HepG2 (cell line): ENCODE measurements around the gene HIVEP2. TPM values are rescaled to one million over a fixed set of nuclear protein-coding genes. Genes with fewer than 3 reads are reported as not detected.

Experiments
- AGO2 ChIP-seq: fragments of 200-400 bp; formaldehyde crosslinking; optimal IDR thresholded peaks from 2 replicates; pipeline ENCODE3; 2017; ENCODE audit warnings: mild to moderate bottlenecking, low read depth, low read length, moderate library complexity
- ATF6 ChIP-seq: sonication (generic); formaldehyde crosslinking; conservative IDR thresholded peaks from 2 replicates; pipeline ENCODE4 v1.4.0; 2020; ENCODE audit warnings: missing genetic modification reagents
- CCDC6 ChIP-seq: sonication (generic); formaldehyde crosslinking; IDR thresholded peaks from 2 replicates; pipeline ENCODE4 v1.8.1; 2022; ENCODE audit warnings: mild to moderate bottlenecking, missing genetic modification reagents, moderate library complexity
- ESRRA ChIP-seq: sonication (generic); formaldehyde crosslinking; IDR thresholded peaks from 2 replicates; pipeline ENCODE4 v1.5.1; 2020; ENCODE audit warnings: mild to moderate bottlenecking, low read depth, missing genetic modification reagents
- HOXA3 ChIP-seq: sonication (generic); formaldehyde crosslinking; IDR thresholded peaks from 2 replicates; pipeline ENCODE4 v1.5.0; 2020; ENCODE audit warnings: missing genetic modification reagents
- ISL2 ChIP-seq: sonication (generic); formaldehyde crosslinking; IDR thresholded peaks from 2 replicates; pipeline ENCODE4 v1.5.0; 2020; ENCODE audit warnings: missing genetic modification reagents
- JUN ChIP-seq: sonication (generic); formaldehyde crosslinking; IDR thresholded peaks from 2 replicates; pipeline ENCODE4 v1.4.0; 2020; ENCODE audit warnings: mild to moderate bottlenecking, missing genetic modification reagents
- MIER3 ChIP-seq: IDR thresholded peaks from 2 replicates; pipeline ENCODE4 v1.6.1; 2016; ENCODE audit warnings: missing compliant biosample characterization, borderline replicate concordance
- MYC ChIP-seq: sonication (generic); formaldehyde crosslinking; IDR thresholded peaks from 2 replicates; pipeline ENCODE4 v1.9.0; 2021; ENCODE audit warnings: missing genetic modification reagents, borderline replicate concordance
- SNAI1 ChIP-seq: sonication (generic); formaldehyde crosslinking; IDR thresholded peaks from 2 replicates; pipeline ENCODE4 v1.5.0; 2020; ENCODE audit warnings: mild to moderate bottlenecking, missing genetic modification reagents, borderline replicate concordance
- SP140L ChIP-seq: sonication (generic); formaldehyde crosslinking; IDR thresholded peaks from 2 replicates; pipeline ENCODE4 v1.4.0; 2020; ENCODE audit warnings: missing genetic modification reagents, borderline replicate concordance
- SRSF1 ChIP-seq: fragments of 200-400 bp; formaldehyde crosslinking; optimal IDR thresholded peaks from 2 replicates; pipeline ENCODE3; 2017; ENCODE audit warnings: mild to moderate bottlenecking, low read depth, low read length, moderate library complexity
- TBX3 ChIP-seq: fragments of 450-650 bp; IDR thresholded peaks from 2 replicates; pipeline ENCODE4 v1.6.1; 2017; ENCODE audit warnings: antibody characterized with exemption, mild to moderate bottlenecking, inconsistent platforms, borderline replicate concordance
- ZFX ChIP-seq: sonication (generic); formaldehyde crosslinking; IDR thresholded peaks from 2 replicates; pipeline ENCODE4 v1.4.0; 2020; ENCODE audit warnings: mild to moderate bottlenecking, low read depth, missing genetic modification reagents, moderate library complexity
- ZNF781 ChIP-seq: sonication (generic); formaldehyde crosslinking; IDR thresholded peaks from 2 replicates; pipeline ENCODE4 v1.5.1; 2020; ENCODE audit warnings: borderline replicate concordance, mild to moderate bottlenecking, missing genetic modification reagents; ENCODE audit errors: not compliant biosample characterization
- ZNF800 ChIP-seq: sonication (generic); formaldehyde crosslinking; IDR thresholded peaks from 2 replicates; pipeline ENCODE4 v1.4.0; 2020; ENCODE audit warnings: missing genetic modification reagents
- ZNF816 ChIP-seq: sonication (generic); formaldehyde crosslinking; IDR thresholded peaks from 2 replicates; pipeline ENCODE4 v1.8.0; 2022; ENCODE audit warnings: missing genetic modification reagents, mild to moderate bottlenecking, borderline replicate concordance
- polyA plus RNA-seq, 8 experiments: library from polyadenylated mRNA; depleted of rRNA in 3 of 8; stranded (reverse) in 7 of 8; unstranded in 1 of 8; fragments of >200 nt; fragmentation: Illumina TruSeq in 4 of 8; extraction: Trizol in 4 of 8; gene quantifications; 2 replicates each; pipeline versions ENCODE4 v1.2.1 to v1.2.3, GENCODE V29; 2011 to 2016; ENCODE audit warnings: low read depth in 4 of 8, missing spikeins in 1 of 8, mixed read lengths in 1 of 8; ENCODE audit not compliant: insufficient read depth in 1 of 8
- total RNA-seq, 5 experiments: library from RNA; depleted of rRNA; stranded (reverse); fragments of >200 nt; fragmentation: Illumina TruSeq; extraction: Trizol; gene quantifications; 2 replicates each; pipeline ENCODE4 v1.2.3, GENCODE V29; 2016; ENCODE audit warnings: low read depth in 1 of 5
- TF ChIP-seq, protein P1 (sequence below): conservative IDR thresholded peaks from 2 replicates; pipeline ENCODE4 v1.6.1; 2018; ENCODE audit warnings: missing genetic modification reagents
- TF ChIP-seq, protein P2 (sequence below): sonication (generic); formaldehyde crosslinking; IDR thresholded peaks from 2 replicates; pipeline ENCODE4 v1.8.1; 2023; ENCODE audit warnings: mild to moderate bottlenecking, missing genetic modification reagents
- TF ChIP-seq, protein P3 (sequence below): sonication (generic); IDR thresholded peaks from 2 replicates; pipeline ENCODE4 v1.6.1; 2016; ENCODE audit warnings: low read depth, borderline replicate concordance
- TF ChIP-seq, protein P4 (sequence below): sonication (generic); formaldehyde crosslinking; IDR thresholded peaks from 2 replicates; pipeline ENCODE4 v1.5.1; 2020; ENCODE audit warnings: missing genetic modification reagents, mild to moderate bottlenecking, borderline replicate concordance

The HIVEP2 gene
- total and polyA plus RNA-seq, 2 of the 13 experiments (the other 11 are each of a cell fraction or from before 2014, with no cell fraction given): 3.4 to 12.9 TPM

DNA sequence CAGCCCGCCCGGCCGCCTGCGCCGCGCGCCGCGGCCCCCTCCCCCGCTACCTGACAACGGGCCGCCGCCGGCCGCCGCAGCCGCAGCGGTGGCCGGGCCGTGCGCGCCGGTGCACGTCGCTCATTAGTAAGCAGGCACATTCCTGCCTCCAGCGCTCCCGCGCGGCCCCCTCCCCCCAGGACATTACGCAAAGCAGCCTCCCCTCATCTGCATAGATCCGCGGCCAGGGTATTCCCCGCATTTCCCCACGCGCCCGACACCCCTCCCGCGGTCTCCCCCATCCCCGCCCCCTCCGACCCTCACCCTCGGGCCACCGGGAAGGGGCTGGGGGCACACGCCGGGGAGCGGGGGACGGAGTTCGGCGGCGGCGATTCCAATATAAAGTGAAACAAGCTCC lies at the start of gene HIVEP2 (continued):
- TF ChIP-seq, protein P1, sequence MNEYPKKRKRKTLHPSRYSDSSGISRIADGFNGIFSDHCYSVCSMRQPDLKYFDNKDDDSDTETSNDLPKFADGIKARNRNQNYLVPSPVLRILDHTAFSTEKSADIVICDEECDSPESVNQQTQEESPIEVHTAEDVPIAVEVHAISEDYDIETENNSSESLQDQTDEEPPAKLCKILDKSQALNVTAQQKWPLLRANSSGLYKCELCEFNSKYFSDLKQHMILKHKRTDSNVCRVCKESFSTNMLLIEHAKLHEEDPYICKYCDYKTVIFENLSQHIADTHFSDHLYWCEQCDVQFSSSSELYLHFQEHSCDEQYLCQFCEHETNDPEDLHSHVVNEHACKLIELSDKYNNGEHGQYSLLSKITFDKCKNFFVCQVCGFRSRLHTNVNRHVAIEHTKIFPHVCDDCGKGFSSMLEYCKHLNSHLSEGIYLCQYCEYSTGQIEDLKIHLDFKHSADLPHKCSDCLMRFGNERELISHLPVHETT (CRISPR knock-in tag): no peak; the same call in 1 of the 2 replicates
- TF ChIP-seq, protein P2, sequence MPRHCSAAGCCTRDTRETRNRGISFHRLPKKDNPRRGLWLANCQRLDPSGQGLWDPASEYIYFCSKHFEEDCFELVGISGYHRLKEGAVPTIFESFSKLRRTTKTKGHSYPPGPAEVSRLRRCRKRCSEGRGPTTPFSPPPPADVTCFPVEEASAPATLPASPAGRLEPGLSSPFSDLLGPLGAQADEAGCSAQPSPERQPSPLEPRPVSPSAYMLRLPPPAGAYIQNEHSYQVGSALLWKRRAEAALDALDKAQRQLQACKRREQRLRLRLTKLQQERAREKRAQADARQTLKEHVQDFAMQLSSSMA: no peak
- TF ChIP-seq, protein P3, sequence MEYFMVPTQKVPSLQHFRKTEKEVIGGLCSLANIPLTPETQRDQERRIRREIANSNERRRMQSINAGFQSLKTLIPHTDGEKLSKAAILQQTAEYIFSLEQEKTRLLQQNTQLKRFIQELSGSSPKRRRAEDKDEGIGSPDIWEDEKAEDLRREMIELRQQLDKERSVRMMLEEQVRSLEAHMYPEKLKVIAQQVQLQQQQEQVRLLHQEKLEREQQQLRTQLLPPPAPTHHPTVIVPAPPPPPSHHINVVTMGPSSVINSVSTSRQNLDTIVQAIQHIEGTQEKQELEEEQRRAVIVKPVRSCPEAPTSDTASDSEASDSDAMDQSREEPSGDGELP: peak; percentile 35; the same call in 1 of the 2 replicates
- TF ChIP-seq JUN (CRISPR knock-in tag) (0 out of 2 replicates have a peak, but pooled peaks have one; percentile 12), AGO2 (no peak), ZNF816 (0 out of 2 replicates have a peak, but pooled peaks have one; percentile 10), SP140L (no peak), ZNF781 (CRISPR knock-in tag) (no peak), MIER3 (CRISPR knock-in tag) (no peak), SNAI1 (CRISPR knock-in tag) (0 out of 2 replicates have a peak, but pooled peaks have one; percentile 5), HOXA3 (CRISPR knock-in tag) (peak; percentile 71; the same call in 1 of the 2 replicates), SRSF1 (no peak), TBX3 (peak; percentile 25; the same call in 1 of the 2 replicates), ZNF800 (CRISPR knock-in tag) (no peak; the same call in 1 of the 2 replicates), ZFX (peak; percentile 59; the same call in 1 of the 2 replicates), MYC (CRISPR knock-in tag) (peak; percentile 5; the same call in 1 of the 2 replicates), ESRRA (CRISPR knock-in tag) (no peak), ISL2 (CRISPR knock-in tag) (no peak), ATF6 (CRISPR knock-in tag) (no peak), CCDC6 (CRISPR knock-in tag) (peak; percentile 67; the same call in 1 of the 2 replicates)
- TF ChIP-seq, protein P4, sequence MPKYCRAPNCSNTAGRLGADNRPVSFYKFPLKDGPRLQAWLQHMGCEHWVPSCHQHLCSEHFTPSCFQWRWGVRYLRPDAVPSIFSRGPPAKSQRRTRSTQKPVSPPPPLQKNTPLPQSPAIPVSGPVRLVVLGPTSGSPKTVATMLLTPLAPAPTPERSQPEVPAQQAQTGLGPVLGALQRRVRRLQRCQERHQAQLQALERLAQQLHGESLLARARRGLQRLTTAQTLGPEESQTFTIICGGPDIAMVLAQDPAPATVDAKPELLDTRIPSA (CRISPR knock-in tag): no peak
